GM12865 (cell line): ENCODE measurements around the gene JPT2.
"Not testable (repeated sequence)": the region's sequence is repeated elsewhere in the genome, so short reads cannot be mapped to it uniquely, and the experiment has no call there.

Experiments used
- DNase-seq: peaks from one replicate; pipeline ENCODE4 v3.0.0; 2010; ENCODE audit warnings: low read depth
- H3K4me3 ChIP-seq: 2 replicates; pipeline ENCODE4 v1.5.1; 2011; ENCODE audit warnings: mild to moderate bottlenecking, low read depth, low read length, control low read depth
- CTCF ChIP-seq: IDR thresholded peaks from 2 replicates; pipeline ENCODE4 v1.5.1; 2011; ENCODE audit warnings: low read length, control low read depth, low read depth, inconsistent platforms; ENCODE audit not compliant: insufficient read depth; ENCODE audit errors: missing control alignments

The JPT2 gene

GRCh38 chr16:1691956-1692355 lies 13.9 kb downstream of the JPT2 start:
- no peak overlapping the region for H3K4me3 ChIP-seq
- no peak for DNase-seq
- no peak for TF ChIP-seq CTCF

GRCh38 chr16:1696863-1697262 lies 18.8 kb downstream of the JPT2 start:
- no peak for DNase-seq
- TF ChIP-seq CTCF = no peak

GRCh38 chr16:1698680-1699079 lies 20.6 kb downstream of the JPT2 start:
- no peak overlapping the region for H3K4me3 ChIP-seq
- no peak for TF ChIP-seq CTCF
- no peak for DNase-seq

More at GRCh38 chr16:1696863-1697262, 18.8 kb downstream of the JPT2 start:
- no peak overlapping the region for H3K4me3 ChIP-seq

- H3K4me3 ChIP-seq = no peak overlapping the region
- no peak for DNase-seq
- no peak for TF ChIP-seq CTCF
Observed at GRCh38 chr16:1700246-1700645, 22.2 kb downstream of the JPT2 start.

GRCh38 chr16:1701216-1701878 lies 23.3 kb downstream of the JPT2 start:
- TF ChIP-seq CTCF = no peak
- no peak overlapping the region for H3K4me3 ChIP-seq
- DNase-seq = no peak

GRCh38 chr16:1705324-1705687 lies 27.2 kb downstream of the JPT2 start:
- DNase-seq = not testable (repeated sequence)

GRCh38 chr16:1705688-1706385 lies 27.8 kb downstream of the JPT2 start, which contains the start of gene MAPK8IP3:
TSS of gene MAPK8IP3 (plus strand) at chr16:1706195. CDS start at chr16:1706340, 145 bp downstream.
- DNase-seq = peak; percentile 95
- H3K4me3 ChIP-seq = peak within 1 kb of the TSS; percentile 94
- peak; percentile 90 for TF ChIP-seq CTCF

More at GRCh38 chr16:1705324-1705687, 27.2 kb downstream of the JPT2 start:
- peak overlapping the region; percentile 60 for H3K4me3 ChIP-seq
